Activated CD8-positive, alpha-beta memory T cell treated with anti-CD3 and anti-CD28 coated beads, Interleukin-2, amount 50 U/mL, for 1 hour (primary cell): Measurements from ENCODE around the gene PRDM5.

Experiments
- DNase-seq: peaks from one replicate; pipeline ENCODE4 v3.0.0-alpha.2; 2020; ENCODE audit errors: extremely low read depth

Gene PRDM5

DNA sequence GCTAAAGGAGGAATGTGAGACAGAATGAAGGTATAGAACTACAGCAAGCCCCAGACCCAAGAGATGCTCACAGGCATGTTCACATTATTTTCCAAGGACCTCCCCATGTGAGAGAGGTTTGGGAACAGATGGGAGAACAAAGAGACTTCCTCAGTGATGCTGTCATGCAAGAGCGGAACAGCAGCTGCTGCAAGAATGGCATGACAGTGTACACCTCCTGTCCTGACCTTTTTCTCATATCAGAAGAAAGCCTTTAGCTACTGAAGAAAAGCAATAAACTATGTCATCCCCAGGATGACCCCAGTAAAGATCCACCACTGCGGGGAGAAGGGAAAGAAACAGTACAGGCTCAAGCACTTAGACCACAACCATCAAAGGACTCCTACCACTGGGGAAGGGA lies 7.2 kb downstream of the PRDM5 start:
- no peak for DNase-seq

DNA sequence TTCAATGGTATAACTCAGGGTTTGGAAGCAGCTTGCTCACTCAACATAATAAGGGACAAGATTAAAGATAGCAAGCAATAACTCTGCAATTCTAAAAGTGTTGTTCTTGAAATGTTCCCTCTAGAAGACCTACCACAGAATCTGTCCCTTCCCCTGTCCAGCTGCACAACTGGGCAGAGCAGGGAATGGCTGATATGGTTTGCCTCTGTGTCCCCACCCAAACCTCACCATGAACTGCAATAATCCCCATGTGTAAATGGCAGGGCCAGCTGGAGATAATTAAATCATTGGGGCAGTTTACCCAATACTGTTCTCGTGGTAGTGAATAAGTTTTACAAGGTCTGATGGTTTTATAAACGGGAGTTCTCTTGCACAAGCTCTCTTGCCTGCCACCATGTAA lies 19.1 kb downstream of the PRDM5 start:
- no peak for DNase-seq

DNA sequence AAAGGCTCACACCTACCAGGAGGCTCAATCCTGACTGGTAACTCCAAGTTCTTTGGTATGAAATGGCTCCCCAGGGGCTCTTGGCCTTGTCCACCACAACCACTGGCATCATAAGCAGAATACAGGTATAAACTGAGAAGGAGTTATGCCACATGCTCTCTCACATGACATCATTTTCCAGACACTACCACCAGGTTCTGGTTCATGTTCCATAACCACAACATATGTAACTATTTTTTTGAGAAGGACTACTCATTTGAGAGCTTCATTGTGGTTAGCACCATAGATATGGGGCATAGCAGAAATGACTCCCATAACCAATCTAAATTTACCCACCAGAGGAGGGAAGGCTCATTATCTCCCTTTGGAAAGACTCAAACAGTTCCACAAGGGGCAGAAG lies 19.6 kb downstream of the PRDM5 start:
- DNase-seq = no peak

DNA sequence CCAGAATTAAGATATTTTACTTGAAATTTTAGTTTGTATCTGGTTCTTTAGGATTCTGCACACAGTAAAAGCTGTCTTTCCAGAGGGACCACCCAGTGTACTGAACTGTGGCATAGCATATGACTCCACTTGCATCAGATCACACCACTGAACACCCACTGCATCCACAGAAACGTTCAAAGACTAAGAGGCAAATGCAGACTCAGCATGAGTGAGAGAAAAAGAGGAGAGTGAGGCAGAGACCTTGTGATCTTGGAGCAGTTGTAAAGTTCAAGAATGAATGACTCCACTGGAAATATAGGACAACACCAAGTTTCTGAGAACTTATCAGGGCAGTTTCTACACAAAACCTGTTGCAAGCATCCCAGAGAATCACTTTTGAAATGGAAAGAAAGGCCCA lies 20.8 kb downstream of the PRDM5 start:
- DNase-seq = no peak

DNA sequence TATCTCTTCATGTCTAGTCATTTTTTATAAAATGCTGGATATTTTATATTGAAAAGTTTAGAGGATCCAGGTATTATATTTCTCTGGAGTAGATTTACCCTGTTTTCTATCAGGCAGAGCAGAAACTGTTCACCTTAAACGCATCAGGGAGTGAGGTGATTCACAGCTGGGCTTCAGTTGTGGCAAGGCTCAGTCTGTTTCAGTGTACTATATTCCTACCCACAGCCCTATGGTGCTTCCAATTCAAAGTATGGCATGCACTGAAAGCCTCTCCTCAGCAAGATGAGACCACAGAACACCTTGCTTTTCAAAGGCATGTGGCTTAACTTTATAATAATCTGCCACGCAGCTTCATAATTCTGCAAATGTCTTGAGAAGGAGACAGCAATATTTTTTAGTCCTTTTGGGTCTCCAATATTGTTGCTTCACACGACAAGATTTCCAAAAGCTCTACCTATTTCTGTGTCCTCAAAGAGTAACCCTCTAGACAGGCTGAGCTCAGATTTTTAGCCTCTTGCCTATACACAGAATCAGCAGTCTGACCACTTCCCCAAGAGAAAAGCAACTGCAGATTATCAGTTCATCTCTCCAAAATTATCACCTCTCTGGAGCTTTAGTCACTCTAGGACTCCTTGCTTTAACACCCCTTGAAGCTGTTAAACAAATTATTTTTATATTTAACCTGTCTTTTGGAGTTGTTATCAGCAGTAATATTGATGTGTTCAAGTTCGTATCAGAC lies 24.4 kb downstream of the PRDM5 start:
- DNase-seq = no peak

DNA sequence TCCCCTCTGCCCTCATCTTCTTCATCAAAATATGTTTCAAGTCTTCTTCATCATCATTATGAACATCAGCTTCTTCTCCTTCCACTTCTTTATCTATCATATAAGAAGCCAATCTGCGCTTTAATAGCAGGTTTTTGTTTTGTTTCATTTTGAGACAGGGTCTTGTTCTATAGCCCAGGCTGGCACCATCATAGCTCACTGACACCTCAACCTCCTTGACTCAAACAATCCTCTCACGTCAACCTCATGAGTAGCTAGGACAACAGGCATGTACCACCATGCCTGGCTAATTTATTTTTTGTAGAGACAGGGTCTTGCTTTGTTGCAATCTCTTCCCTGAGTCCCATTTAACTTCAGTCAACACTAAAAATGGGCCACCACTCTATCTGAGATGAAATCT lies 27.0 kb downstream of the PRDM5 start:
- DNase-seq = no peak

DNA sequence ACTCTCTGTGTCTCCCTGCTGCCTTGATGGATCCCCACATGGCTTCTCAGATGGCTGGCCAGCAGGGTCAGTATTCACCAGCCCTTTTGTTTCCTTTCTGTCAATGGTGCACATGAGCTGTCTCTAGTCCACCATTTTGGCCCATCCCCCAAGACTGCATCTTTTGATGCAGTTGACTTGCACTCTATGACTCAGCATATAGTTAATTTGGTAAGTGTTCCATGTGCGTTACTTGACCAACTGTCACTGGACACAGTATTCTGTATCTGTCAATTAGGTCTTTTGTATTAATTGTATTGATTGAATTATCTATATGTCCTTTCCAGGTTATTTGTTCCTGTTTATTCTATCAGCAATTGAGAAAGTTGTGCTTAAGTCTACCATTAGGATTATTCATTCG lies 29.2 kb downstream of the PRDM5 start:
- no peak for DNase-seq

DNA sequence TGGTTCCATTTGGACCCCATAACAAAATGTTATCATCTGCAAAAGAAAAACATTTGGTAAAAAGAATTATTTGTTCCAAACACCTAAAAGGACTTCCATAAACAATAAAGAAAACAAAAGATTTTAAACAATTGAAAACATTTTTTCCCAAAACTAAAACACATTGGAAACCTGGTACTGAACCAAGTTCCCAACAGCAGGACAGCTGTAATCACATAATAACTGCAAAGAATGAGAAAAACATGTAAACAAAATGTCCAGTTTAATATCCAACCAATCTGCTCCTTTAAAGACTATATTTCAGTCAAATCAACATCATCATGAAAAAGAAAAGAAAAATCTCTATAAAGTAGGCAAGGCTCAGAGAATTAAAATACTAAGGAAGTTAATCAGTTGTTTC lies 36.3 kb downstream of the PRDM5 start:
- no peak for DNase-seq

DNA sequence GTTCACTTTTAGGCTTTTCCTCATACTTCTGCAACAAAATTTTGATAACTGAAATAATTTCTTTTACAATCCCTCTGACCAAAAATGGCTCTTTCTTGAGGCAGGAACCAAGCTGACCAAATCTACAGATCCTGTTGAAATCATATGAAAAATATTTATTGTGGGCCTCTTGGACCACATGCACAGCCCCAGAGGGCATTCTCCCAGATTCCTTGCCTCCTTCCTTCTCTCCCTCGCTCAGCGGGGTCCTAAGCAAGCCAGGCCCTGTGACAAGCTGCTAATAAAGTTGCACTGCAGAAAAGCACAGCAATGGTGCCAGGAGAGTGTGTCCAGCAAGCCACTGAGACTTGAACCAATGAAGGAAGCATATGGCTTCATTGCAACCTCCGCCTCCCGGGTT lies 40.7 kb downstream of the PRDM5 start:
- no peak for DNase-seq

DNA sequence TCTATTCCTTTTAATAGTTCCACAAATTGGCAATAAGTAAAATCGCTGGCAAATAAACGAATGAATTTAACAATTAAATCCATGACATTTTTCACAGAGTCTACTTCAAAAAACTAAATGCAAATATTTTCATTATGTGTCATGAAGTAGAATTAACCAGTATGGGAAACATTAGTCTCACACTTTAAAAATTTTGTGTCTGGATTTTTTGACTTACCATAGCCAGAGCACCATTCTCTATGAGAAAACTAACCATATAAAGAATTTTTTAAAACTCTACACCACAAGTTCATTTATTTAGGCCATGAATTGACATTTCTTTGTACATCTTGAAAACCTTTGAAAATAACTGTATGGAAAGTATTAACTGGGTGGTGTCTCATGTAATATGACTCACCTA lies 41.2 kb downstream of the PRDM5 start:
- DNase-seq = no peak

DNA sequence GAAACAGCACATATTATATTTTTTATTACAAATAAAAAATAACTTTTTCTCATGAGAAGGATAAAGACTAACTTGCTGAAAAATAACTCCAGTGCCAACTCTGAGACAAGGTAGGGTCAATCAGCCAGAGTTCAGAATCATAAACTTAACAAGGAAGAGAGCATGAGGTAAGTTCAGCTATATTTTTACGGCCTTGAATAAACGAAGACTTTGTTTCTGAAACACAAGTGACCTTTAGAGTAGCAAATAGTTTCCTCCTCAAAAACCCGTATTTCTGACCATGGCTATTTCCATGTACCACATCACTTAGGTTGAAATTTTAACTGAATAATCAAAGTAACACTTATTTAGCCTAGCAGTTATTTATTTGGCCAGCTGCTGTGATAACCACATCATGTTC lies 45.5 kb downstream of the PRDM5 start:
- no peak for DNase-seq

DNA sequence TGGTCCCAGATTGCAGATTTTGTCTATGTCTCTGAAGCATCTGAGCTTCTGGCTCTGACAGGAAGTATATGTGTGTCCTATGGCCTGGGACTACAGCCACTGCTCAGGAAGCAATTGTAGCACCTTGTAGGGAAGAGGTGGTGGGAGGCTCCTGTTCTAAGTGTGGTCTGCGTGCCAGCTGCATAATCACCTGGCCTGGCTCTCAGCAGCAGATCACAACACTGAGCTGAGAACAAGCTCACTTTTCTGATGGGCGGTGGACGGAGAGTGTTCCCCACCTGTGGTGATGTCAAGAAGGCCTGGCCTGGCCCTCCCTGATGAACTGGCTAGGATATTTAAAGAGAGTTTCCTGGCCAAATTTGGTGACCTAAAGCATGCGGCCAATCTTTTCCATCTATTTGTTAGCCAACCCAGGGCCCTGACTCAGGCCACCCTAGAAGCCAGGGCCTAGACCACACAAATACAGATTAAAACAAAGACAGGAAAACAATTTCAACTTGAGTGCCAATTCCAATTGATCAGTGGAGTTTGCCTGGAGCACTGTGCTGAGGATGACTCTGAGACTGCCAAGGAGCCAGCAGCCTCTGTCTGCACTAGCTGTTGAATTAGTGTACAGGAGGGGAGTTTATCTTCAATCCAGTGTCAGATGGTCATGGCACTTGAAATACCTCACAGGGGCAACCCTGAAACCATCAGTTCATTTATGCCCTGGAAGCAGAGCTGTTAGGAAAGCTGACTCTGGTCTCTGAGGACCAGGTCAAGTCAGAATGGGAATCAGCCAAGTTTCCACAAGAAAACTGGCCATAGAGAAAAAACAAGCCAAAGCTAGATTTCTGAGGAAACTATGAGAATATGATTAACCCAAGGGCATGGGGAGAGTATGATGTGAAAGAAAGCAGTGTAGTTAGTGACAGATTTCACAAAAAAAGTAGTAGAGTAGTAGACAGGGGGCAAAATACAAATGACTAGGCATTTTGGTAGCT lies 47.4 kb downstream of the PRDM5 start:
- DNase-seq = no peak

DNA sequence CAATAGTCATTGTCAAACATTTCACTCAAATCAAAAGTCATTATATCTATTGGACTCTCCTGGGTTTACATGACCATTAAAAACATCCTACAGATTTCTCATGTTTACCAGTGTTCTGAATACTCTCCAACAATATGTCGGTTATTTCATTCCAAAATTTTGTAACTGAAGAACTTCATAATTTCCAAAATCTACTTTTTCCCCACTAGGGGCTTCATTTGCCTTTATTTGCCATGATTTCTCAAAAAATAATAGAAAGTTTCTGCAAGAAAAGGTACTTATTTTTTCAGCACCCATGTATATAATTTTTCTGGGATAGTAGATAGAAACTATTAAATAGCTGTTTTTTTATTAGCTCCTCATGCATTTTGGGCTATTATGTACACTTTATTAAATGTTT lies 49.0 kb downstream of the PRDM5 start:
- no peak for DNase-seq

DNA sequence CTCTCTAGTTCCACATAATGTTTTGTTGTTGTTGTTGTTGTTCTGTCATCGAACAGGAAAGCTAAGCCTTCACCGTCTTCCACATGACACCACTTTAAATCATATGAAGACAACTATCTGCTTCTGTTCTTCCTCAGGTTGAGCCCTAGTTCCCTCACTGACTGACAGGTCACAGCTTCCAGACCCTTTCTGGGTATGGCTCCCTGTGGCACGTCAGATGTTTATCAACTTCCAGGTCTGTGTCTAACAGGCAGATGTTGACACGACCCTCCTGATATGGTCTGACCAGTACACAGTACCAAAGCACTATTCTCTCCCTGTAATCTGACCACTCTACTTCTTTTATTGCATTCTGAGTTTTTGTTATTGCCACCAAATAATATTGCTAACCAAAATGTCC lies 51.4 kb downstream of the PRDM5 start:
- no peak for DNase-seq

DNA sequence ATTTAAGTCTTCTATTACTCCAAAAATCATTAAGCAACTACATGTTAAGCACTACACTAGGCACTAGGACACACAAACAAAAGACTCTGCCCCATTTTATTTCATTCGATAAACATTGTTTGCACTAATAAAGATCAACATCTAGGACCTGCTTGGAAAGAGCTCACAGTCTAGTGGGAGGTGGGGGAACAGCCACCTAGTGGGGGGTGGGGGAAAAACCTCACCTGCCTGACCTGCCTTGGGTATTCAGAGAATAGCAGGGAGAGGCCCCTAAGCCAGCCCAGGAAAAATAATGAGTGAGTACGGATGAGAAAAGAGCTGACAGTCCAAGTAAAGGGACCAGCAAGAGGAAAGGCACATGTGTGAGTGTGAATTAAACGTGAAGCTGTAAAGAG lies 52.2 kb downstream of the PRDM5 start:
- no peak for DNase-seq

DNA sequence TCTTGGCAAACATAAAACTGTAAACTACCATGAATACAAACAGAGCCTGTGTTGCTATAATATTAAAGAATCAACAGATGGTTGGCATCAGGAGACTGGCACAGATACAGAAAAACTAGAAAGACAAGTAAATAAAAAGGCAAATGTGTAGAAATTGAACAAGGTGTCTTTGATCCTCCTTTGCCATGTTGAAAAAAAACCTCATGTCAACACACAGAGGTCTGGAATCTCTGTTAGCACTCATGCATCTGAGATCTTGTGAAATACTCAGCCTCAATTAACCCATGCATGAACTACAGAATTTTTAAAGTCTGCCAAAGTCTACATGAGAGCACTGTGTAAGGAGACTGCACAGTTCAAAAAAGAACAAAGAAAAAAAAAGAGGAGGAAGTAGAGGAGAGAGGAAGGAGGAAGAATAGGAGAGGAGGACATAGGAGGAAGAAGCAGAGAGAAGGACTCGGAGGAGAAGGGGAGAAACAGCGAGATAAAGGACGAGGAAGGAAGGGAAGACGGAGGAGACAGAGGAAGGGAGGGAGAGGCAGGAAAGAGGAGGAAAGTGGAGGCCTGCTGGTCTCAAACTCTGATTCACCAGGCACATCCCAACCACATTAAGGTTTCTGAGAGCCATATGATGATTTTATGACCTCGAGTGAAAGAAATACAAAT lies 52.8 kb downstream of the PRDM5 start:
- DNase-seq = no peak

DNA sequence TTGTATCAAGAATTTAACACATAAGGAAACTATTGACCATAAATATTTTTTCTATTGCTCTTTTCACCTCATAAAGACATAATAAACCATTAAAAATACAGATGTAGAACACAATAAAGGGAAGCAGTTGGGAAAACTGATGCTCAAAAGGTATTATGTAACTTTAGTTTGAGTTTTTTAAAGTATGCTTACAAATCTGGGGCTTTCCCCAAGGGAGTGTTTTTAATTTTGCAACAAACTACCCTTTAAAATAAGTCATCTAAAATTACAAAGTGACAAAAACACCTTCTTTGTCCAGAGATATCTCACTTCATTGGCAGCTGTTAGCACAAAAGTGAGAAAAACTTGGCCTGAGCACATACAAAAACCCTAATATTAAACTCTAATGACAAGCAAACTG lies 55.0 kb downstream of the PRDM5 start:
- DNase-seq = no peak

DNA sequence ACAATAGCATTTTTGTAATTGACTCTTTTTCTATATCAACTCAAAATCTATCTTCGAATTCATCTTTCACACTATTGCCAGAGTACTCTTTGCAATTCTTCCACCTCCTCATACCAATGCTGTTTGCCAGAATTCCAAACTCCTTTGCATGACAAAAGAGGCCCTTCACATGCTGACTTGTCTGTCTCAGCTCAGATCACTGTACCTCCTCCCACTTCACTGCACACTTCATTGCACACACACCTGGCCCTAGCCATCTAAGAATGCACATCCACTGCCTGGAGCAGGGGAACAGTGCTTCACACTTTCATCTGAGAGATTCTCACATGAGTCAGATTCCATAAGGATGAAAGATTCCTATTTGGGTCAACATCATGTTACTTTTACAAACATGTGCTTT lies 56.5 kb downstream of the PRDM5 start:
- no peak for DNase-seq

DNA sequence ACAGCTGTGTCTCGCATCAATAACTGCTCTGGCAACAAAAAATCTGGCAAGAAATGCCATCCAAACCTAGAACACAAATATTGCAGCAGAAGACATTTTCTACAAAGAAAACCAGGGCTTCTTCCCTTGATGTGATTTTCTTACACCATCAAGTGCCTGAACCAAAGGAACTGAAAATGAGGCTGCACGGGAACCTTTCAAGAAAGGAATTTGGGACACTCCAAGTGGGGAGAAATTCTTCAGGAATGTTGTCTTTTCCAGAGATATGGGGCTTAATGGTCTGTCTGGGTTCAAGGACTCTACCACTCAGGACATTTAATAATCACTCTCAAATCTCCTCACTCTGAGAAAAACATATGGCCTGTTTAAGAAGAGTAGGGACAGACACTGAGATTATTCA lies 57.6 kb downstream of the PRDM5 start:
- DNase-seq = no peak

DNA sequence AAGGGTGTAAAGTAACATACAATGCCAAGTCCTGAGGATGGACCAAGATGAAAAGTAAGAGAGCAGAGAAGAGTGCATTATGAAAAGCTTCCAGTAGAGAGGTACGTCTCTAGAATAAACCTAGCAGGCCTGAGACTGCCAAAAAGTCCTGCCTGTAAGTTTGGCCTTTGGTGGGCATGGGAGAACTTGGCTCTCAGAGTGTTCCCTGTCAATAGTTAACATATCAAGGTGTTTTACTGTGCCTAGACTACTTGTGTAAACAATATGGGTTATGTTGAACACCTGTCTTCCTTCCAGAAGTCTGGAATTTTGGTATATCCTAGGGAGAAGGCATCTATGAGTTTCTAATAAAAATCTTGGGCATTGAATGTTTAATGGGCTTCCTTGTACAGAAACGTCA lies 60.1 kb downstream of the PRDM5 start:
- DNase-seq = no peak

DNA sequence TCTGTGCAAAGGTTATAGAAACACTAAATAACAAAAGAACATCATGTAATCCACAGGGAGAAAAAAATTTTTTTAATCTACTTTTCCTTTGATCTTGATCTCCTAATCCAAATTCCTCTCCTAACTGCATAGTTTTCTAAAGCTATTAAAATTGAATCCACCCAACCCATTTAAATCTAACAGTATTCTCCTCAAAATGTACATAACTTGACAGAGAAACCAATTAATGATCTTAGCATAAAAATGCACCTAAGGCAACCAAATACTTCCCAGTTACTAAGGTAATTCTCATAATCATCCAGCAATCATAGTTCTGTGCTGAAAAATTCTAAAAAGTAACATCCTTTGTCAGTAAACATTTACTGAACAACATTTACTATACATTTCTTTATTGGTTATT lies 60.7 kb downstream of the PRDM5 start:
- DNase-seq = no peak

DNA sequence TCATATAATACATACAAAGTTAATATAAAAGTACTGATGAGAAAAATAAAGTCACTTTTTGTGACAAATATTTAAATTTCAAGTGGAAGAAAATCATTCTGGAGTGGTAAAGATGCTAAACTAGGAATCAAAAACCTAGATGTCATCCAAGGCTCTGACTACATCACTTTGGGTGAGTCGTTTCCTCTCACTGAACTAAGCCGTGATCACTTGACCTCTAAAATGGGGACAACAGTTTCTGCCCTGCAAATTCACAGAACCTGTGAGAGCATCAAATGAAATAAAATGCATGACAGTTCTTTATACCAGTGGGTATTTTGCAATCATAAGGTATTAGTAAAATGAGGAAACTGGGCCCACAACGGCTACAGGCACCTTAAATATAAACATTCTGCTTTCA lies 63.8 kb downstream of the PRDM5 start:
- no peak for DNase-seq

DNA sequence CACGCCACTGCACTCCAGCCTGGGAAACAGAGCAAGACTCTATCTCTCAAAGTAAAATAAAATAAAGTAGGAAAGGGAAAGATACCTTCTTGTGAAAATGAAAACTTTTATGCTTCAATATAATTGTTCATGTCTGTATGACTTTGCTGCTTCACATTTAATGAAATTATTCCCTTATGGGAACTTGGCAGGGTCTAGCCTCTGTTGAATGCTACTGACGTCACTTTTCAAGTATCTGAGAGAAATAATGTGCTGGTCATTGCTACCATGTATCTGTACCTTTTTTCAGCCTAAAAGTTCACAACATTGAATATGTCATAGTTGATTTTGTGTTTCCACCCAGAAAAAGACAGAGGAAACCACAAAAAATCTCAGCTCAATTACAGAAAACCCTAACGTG lies 65.2 kb downstream of the PRDM5 start:
- no peak for DNase-seq
